Measurements from ENCODE around the gene MED27.
A peak's percentile ranks its signal among the peaks of the same experiment; 100 is the strongest.
"Not testable (repeated sequence)": the region's sequence is repeated elsewhere in the genome, so short reads cannot be mapped to it uniquely, and the experiment has no call there.

Gene MED27

GRCh38 chr9:132014218-132014805, 65.4 kb downstream of the MED27 start:
- FAIRE-seq = no peak

- FAIRE-seq = no peak
These were observed 66.8 kb downstream of the MED27 start for GRCh38 chr9:132012704-132013357.

- no peak for FAIRE-seq
These were observed 67.8 kb downstream of the MED27 start for GRCh38 chr9:132011896-132012295.

DNA sequence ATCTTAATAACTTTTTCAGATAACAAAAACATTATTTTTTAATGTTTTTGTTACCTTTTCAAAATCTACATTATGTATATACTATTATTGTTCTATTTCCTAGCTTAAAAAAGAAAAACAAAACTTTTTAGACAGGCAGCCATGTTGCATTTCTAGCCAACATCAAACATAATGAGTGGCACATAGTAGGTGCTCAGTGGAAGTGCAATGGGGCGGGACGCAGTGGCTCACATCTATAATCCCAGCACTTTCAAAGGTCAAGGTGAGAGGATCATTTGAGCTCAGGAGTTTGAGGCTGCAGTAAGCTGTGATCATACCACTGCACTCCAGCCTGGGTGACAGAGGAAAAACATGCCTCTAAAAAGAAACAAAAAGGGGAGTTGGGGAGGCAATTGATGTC, 68.4 kb downstream of the MED27 start:
- FAIRE-seq = no peak

DNA sequence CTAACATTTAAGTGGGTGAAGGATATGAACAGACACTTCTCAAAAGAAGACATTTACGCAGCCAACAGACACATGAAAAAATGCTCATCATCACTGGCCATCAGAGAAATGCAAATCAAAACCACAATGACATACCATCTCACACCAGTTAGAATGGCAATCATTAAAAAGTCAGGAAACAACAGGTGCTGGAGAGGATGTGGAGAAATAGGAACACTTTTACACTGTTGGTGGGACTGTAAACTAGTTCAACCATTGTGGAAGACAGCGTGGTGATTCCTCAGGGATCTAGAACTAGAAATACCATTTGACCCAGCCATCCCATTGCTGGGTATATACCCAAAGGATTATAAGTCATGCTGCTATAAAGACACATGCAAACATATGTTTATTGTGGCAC, 69.5 kb downstream of the MED27 start:
- FAIRE-seq = not testable (repeated sequence)

GRCh38 chr9:132008855-132009812, 70.5 kb downstream of the MED27 start:
- FAIRE-seq = no peak

DNA sequence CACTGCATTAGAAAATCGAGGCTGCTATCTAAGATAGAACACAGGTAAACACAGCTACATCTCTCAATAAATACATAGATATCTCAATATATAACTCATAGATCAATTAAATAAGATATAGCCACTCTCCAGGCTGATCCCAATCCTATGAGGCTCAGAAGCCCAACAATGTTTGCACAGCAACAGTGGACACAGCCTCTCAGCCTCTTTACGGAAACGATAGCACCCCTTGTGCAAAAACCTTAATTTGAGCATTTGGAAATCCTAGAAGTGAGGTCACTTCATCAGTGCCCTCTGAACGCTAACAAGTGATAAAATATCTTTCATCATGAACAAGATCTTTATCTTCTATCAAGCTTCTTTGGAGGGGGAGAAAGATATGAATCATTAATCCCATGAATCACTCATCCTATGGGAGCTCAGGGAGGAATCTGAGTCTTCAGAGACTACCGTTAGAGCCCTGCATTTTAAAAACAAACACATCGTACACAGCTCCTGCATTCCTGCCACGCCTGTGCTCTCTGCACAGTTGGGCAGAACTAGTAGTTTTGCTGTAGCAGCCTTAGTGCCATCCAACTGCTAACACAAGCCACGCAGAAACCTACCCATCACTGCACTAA, 71.4 kb downstream of the MED27 start:
- FAIRE-seq = no peak

DNA sequence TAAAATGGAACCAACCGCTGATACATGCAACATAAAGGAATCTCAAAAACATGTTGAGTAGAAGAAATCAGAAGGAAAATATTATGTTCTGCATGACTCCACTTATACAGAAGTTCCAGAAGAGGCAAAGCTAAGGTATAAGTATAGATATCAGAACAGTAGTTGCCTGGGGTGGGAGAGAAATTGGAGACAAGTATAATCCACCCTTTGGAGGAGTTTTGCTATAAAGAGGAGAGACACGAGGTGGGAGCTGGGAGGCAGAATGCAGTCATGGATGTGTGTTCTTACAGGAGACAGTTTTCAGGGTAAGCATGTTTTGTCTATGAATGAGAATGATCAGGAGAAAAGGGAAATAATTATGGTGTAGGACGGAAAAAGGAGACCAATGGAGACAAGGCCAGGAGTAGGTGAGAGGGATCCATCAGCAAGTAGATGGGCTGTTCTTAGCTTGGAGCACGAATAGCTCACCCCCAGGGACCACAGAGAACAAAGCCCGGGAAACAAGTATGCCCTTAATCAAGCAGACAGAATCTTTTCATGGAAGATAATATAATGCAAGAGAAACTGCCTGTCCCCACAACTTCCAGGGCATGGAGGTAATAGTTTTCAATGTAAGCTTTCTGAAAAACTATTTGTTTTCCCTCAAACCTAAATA, 72.2 kb downstream of the MED27 start:
- no peak for FAIRE-seq

DNA sequence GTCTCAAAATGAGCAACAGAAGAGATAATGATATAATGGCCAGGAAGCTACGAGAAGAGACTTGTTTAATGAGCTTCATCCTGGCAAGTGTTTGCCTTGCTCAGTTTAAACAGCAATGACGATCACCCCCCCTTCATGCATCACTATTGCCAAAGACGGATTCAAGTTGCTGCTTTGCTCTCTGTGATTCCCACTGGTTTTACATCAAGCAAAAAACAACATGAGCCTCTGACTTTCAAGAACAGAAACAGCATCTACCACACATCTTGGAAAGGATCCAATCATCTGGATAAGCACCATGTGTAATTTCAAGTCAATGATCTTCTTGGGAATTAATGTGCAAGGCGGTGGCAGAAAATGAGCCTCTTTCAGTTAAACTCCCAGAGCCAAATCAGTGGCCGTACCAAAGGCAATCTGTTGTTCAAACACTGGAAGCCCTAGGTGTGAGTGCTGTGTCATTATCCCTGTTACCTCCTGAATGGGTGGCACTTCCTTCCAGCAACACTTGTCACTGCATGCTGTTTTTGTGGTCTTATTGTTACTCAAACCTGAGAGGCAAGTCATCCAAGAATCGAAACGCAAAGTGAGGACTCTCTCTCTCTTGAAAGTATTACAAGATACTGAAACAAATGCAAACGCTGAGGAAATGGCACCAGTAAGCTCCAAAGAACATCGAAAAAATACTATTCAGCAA, 72.8 kb downstream of the MED27 start:
- FAIRE-seq = peak; percentile 27

GRCh38 chr9:132005899-132006298, 73.8 kb downstream of the MED27 start:
- FAIRE-seq = no peak

DNA sequence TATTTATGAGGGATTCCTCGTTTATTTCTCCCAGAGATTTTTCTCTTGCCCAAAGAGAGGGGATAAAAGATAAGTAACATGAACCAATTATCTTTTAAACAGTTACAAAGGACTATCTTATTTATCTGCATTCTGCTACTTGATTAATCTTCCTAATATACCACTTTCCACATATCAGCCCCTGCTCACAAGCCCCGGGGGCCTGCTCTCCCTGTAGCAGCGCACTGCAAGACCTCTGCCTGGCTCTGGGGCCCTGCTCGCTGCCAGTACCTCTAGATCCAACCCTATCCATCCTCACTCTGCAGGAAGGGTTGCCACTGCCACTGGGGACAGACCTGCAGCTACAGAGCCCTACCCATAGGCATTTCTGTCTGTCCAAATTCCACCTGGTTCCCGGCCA, 75.3 kb downstream of the MED27 start:
- FAIRE-seq = no peak

GRCh38 chr9:132003896-132004295, 75.8 kb downstream of the MED27 start:
- FAIRE-seq = no peak

GRCh38 chr9:132003319-132003704, 76.4 kb downstream of the MED27 start:
- FAIRE-seq = no peak

- FAIRE-seq = no peak
These were observed 76.9 kb downstream of the MED27 start for GRCh38 chr9:132002643-132003318.

DNA sequence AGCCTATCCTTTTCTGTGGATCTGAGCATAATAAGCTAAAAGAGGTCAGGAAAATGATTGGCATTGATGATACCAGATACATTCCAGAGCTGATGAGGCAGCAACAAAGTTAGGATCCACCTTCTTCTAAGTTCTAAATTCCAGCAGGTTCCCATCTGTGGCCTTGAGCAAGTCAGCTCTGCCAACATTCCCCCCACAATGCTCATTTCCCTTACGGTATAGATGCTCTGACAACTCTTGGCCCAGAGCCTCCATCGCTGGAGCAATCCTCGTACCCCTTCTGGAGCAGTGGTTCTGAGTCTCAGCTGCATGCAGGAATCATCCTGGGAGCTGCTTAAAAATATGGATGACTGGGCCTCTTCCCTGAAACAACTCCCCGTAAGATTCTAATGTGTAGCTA, 78.1 kb downstream of the MED27 start:
- FAIRE-seq = no peak

- no peak for FAIRE-seq
These were observed 79.0 kb downstream of the MED27 start for GRCh38 chr9:132000659-132001058.

- FAIRE-seq = no peak
These were observed 79.7 kb downstream of the MED27 start for GRCh38 chr9:131999692-132000551.

DNA sequence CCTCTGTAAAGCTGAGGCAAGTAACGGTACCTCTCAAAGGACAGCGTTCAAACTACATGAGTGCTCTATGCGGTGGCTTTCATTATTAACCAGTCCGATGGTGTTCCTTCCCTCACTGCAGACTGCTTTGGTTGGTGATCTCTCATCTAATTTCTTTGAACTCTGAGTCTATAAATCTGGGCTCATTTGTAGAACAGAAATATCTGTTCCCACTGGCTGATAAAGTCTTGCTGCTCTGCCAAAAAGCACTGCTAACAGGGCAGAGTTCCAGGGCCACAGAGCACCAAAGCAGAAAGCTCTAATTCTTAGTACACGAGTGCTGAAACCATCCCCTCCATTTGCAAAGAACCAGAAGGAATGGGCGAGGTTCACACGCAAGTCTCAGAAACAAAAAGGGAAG, 81.9 kb downstream of the MED27 start:
- no peak for FAIRE-seq

- FAIRE-seq = no peak
These were observed 82.6 kb downstream of the MED27 start for GRCh38 chr9:131997076-131997475.

DNA sequence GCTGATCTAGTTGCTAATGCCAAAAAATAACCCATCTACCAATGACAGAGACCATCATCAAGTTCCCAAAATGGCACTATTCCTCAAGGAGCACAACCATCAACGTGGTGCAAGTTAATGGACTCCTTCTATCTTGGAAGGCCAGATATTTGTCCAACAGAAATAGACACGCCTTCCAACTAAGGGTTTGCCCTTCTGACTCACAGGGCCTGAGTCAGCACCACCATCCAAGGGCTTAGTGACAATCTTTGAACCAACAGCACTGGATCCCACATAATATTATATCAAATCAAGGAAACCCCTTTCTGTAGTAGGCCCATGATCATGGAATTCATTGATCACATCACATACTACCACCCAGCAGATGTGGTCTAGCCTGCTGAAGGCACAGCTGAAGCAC, 84.3 kb downstream of the MED27 start:
- no peak for FAIRE-seq

All from islet of Langerhans (tissue), 1 donor.